HCT116 (cell line): ENCODE measurements around the gene LCA5L. TPM values are rescaled to one million over a fixed set of nuclear protein-coding genes. Genes with fewer than 3 reads are reported as not detected.

Source experiments
- ATAC-seq: fragments of 200-7000 bp; cut with Tn5 transposase; 2 replicates; pipeline ENCODE4 v1.9.1; 2020; ENCODE audit warnings: mild to moderate bottlenecking, moderate library complexity
- BruUV-seq: library from RNA; stranded (reverse); fragments of 400-500 nt; replicated peaks from 2 replicates; lab custom pipeline; 2021; lab: Mats Ljungman, UMichigan
- CTCF ChIA-PET: fragments of 300-600 bp; sonication (Branson Sonifier 250); formaldehyde crosslinking; loops from one replicate; lab custom pipeline; 2021; ENCODE audit warnings: antibody characterized with exemption; lab: Charles Lee
- POLR2A ChIA-PET: fragments of 300-600, 350-600 bp; sonication (Branson Sonifier 250); formaldehyde crosslinking; loops from one replicate; lab custom pipeline; 2021; ENCODE audit warnings: antibody characterized with exemption; lab: Charles Lee
- RAD21 ChIA-PET, 2 experiments: fragments of 300-600 bp; sonication (Branson Sonifier 250); formaldehyde crosslinking; loops; one replicate each; lab custom pipeline; 2023; ENCODE audit warnings: low total read pairs in 2 of 2; ENCODE audit not compliant: uncharacterized antibody in 2 of 2, unreplicated experiment in 2 of 2, low non-redundant PET in 1 of 2; lab: Charles Lee
- DNase-seq: peaks from one replicate; pipeline ENCODE4 v3.0.0-alpha.2; 2010; ENCODE audit warnings: low read depth, low spot score
- H2AFZ ChIP-seq: fragments of 200-600 bp; shearing (Covaris generic), sonication (generic); 2 replicates; pipeline ENCODE4 v1.6.1; 2017; ENCODE audit warnings: low read depth, mixed run types, mixed read lengths, antibody characterized with exemption, low read length; ENCODE audit not compliant: poor library complexity, severe bottlenecking
- H3K27ac ChIP-seq: 2 replicates; pipeline ENCODE4 v1.5.1; 2012; ENCODE audit warnings: low read depth, low read length
- H3K27me3 ChIP-seq: fragments of 200-600 bp; sonication (generic); 2 replicates; pipeline ENCODE4 v1.6.1; 2016; ENCODE audit warnings: mixed run types, low read length, mixed read lengths; ENCODE audit not compliant: insufficient read depth
- H3K36me3 ChIP-seq, 2 experiments: fragments of 200-500 bp in 1 of 2; fragments of 200-600 bp in 1 of 2; sonication (Bioruptor generic) in 1 of 2; sonication (generic) in 1 of 2; 2 replicates each; pipeline versions ENCODE4 v1.5.1 to v1.6.1; 2014 to 2016; ENCODE audit warnings: low read length in 2 of 2, inconsistent platforms in 1 of 2, mixed read lengths in 1 of 2, mixed run types in 1 of 2; ENCODE audit not compliant: insufficient read depth in 2 of 2, control insufficient read depth in 1 of 2
- H3K4me1 ChIP-seq, 2 experiments: fragments of 200-600 bp in 1 of 2; sonication (generic) in 1 of 2; 2 replicates each; pipeline versions ENCODE4 v1.5.1 to v1.6.1; 2012 to 2017; ENCODE audit warnings: low read length in 2 of 2, inconsistent platforms in 1 of 2, mild to moderate bottlenecking in 1 of 2, mixed read lengths in 1 of 2, mixed run types in 1 of 2, moderate library complexity in 1 of 2; ENCODE audit not compliant: insufficient read depth in 2 of 2, control insufficient read depth in 1 of 2
- H3K4me2 ChIP-seq: fragments of 200-600 bp; sonication (generic); 2 replicates; pipeline ENCODE4 v1.6.1; 2017; ENCODE audit warnings: mixed run types, low read length, mixed read lengths
- H3K4me3 ChIP-seq, 2 experiments: fragments of 200-600 bp in 1 of 2; sonication (generic) in 1 of 2; replicated peaks in 1 of 2; 2 replicates each; pipeline ENCODE4 v1.5.1; 2011 to 2016; ENCODE audit warnings: low read length in 2 of 2, control low read depth in 1 of 2, low read depth in 1 of 2, mild to moderate bottlenecking in 1 of 2, mixed read lengths in 1 of 2, mixed run types in 1 of 2
- H3K79me2 ChIP-seq: fragments of 200-600 bp; sonication (generic); 2 replicates; pipeline ENCODE4 v1.6.1; 2017; ENCODE audit warnings: mild to moderate bottlenecking, mixed run types, low read length, moderate library complexity, mixed read lengths; ENCODE audit not compliant: insufficient read depth
- H3K9ac ChIP-seq: fragments of 200-600 bp; sonication (generic); 2 replicates; pipeline ENCODE4 v1.6.1; 2016; ENCODE audit warnings: low read length, mixed read lengths
- H3K9me2 ChIP-seq: fragments of 200-600 bp; sonication (generic), shearing (Covaris generic); 2 replicates; pipeline ENCODE4 v1.6.1; 2017; ENCODE audit warnings: mixed run types, mild to moderate bottlenecking, moderate library complexity; ENCODE audit not compliant: insufficient read depth
- H3K9me3 ChIP-seq, 2 experiments: fragments of 200-500 bp in 1 of 2; fragments of 200-600 bp in 1 of 2; sonication (Bioruptor generic) in 1 of 2; sonication (generic) in 1 of 2; 2 replicates each; pipeline ENCODE4 v1.6.1; 2014 to 2017; ENCODE audit warnings: low read length in 2 of 2, mixed read lengths in 2 of 2, inconsistent platforms in 1 of 2, low read depth in 1 of 2, mild to moderate bottlenecking in 1 of 2, mixed run types in 1 of 2, moderate library complexity in 1 of 2; ENCODE audit not compliant: control insufficient read depth in 1 of 2, insufficient read depth in 1 of 2
- H4K20me1 ChIP-seq: fragments of 200-600 bp; sonication (generic), shearing (Covaris generic); 2 replicates; pipeline ENCODE4 v1.6.1; 2017; ENCODE audit warnings: mixed run types, mild to moderate bottlenecking, moderate library complexity; ENCODE audit not compliant: insufficient read depth
- ATF3 ChIP-seq: IDR thresholded peaks from 2 replicates; pipeline ENCODE4 v1.6.1; 2012
- CBX3 ChIP-seq: IDR thresholded peaks from 2 replicates; pipeline ENCODE4 v1.6.1; 2012; ENCODE audit warnings: low read depth
- CEBPB ChIP-seq: IDR thresholded peaks from 2 replicates; pipeline ENCODE4 v1.6.1; 2012; ENCODE audit warnings: low read depth
- CTCF ChIP-seq, 3 experiments: fragments of 200-600 bp in 1 of 3; sonication (generic) in 1 of 3; IDR thresholded peaks in 2 of 3; conservative IDR thresholded peaks in 1 of 3; 2 replicates each; pipeline ENCODE4 v1.5.1; 2012 to 2017; ENCODE audit warnings: low read depth in 2 of 3, low read length in 2 of 3, antibody characterized with exemption in 1 of 3, borderline replicate concordance in 1 of 3, control low read depth in 1 of 3, mild to moderate bottlenecking in 1 of 3, mixed read lengths in 1 of 3, mixed run types in 1 of 3, moderate library complexity in 1 of 3; ENCODE audit not compliant: insufficient read depth in 1 of 3
- EZH2 ChIP-seq: fragments of 200-600 bp; sonication (generic); IDR thresholded peaks from 2 replicates; pipeline ENCODE4 v1.6.1; 2017; ENCODE audit warnings: antibody characterized with exemption, mixed run types
- EZH2phosphoT487 ChIP-seq: fragments of 200-600 bp; IDR thresholded peaks from 2 replicates; pipeline ENCODE4 v1.6.1; 2018; ENCODE audit warnings: antibody characterized with exemption, borderline replicate concordance
- FOSL1 ChIP-seq: IDR thresholded peaks from 2 replicates; pipeline ENCODE4 v1.6.1; 2012; ENCODE audit warnings: low read depth
- JUND ChIP-seq: IDR thresholded peaks from 2 replicates; pipeline ENCODE4 v1.6.1; 2012
- POLR2A ChIP-seq: IDR thresholded peaks from 2 replicates; pipeline ENCODE4 v1.7.0; 2011; ENCODE audit warnings: borderline replicate concordance; ENCODE audit not compliant: insufficient read depth, insufficient read length; ENCODE audit errors: extremely low read depth
- POLR2AphosphoS5 ChIP-seq: IDR thresholded peaks from 2 replicates; pipeline ENCODE4 v1.6.1; 2011; ENCODE audit warnings: mild to moderate bottlenecking, low read depth, low read length, moderate library complexity
- RAD21 ChIP-seq: IDR thresholded peaks from 2 replicates; pipeline ENCODE4 v1.6.1; 2012; ENCODE audit warnings: low read depth, mild to moderate bottlenecking
- SP1 ChIP-seq: IDR thresholded peaks from 2 replicates; pipeline ENCODE4 v1.6.1; 2012; ENCODE audit warnings: low read depth
- SRF ChIP-seq: IDR thresholded peaks from 2 replicates; pipeline ENCODE4 v1.6.1; 2012; ENCODE audit warnings: low read depth
- TCF7L2 ChIP-seq: IDR thresholded peaks from 2 replicates; pipeline ENCODE4 v1.7.0; 2011; ENCODE audit warnings: borderline replicate concordance, inconsistent platforms; ENCODE audit not compliant: insufficient read depth, insufficient read length; ENCODE audit errors: extremely low read depth
- YY1 ChIP-seq: IDR thresholded peaks from 2 replicates; pipeline ENCODE4 v1.6.1; 2011; ENCODE audit warnings: low read length, low read depth, moderate library complexity, mild to moderate bottlenecking; ENCODE audit not compliant: insufficient replicate concordance; ENCODE audit errors: extremely low read depth
- ZBTB33 ChIP-seq: IDR thresholded peaks from 2 replicates; pipeline ENCODE4 v1.6.1; 2011; ENCODE audit warnings: mild to moderate bottlenecking, low read length, moderate library complexity; ENCODE audit not compliant: insufficient replicate concordance; ENCODE audit errors: extremely low read depth
- ZFX ChIP-seq: fragments of 450-650 bp; IDR thresholded peaks from 2 replicates; pipeline ENCODE4 v1.6.1; 2017
- ZNF274 ChIP-seq: fragments of 200-500 bp; sonication (Bioruptor generic); IDR thresholded peaks from 2 replicates; pipeline ENCODE4 v1.6.1; 2014; ENCODE audit warnings: mild to moderate bottlenecking, low read depth, low read length, inconsistent platforms
- intact Hi-C: fragments of 100-400 bp; cut with micrococcal nuclease; formaldehyde crosslinking; loops from 2 replicates; pipeline ENCODE4 v1.10.0; 2022
- total RNA-seq: library from RNA; stranded (reverse); gene quantifications from one replicate; pipeline ENCODE4 v1.2.1, GENCODE V29; 2021; ENCODE audit not compliant: unreplicated experiment

The LCA5L gene
- total RNA-seq, 1 experiment from 2014 or later: 1.9 TPM

- H4K20me1 ChIP-seq: no peaks in the 10 kb centered on the region
- H3K4me2 ChIP-seq: no peak overlapping the region
- POLR2A ChIA-PET: no interaction called here
- intact Hi-C loops: no loop called here
- H3K9me3 ChIP-seq: no peaks in the 10 kb centered on the region
- H3K4me3 ChIP-seq: no peak overlapping the region
- no TSS peak for BruUV-seq
- DNase-seq: no peak
- RAD21 ChIA-PET: no interaction called here
- H3K27me3 ChIP-seq: no peaks in the 10 kb centered on the region
- H3K9me2 ChIP-seq: no peaks in the 10 kb centered on the region
- TF ChIP-seq ZFX: no peak
- TF ChIP-seq FOSL1: no peak
- TF ChIP-seq YY1: no peak
- no peak for TF ChIP-seq ATF3
- TF ChIP-seq SP1: no peak
- TF ChIP-seq EZH2: no peak
- TF ChIP-seq TCF7L2: no peak
- no peak for TF ChIP-seq CTCF (IDR thresholded peaks at IDR 0.05 in 2 of 3, conservative IDR thresholded peaks at IDR 0.05 in 1 of 3; ENCODE audit: borderline replicate concordance in 1 of 3, insufficient read depth in 1 of 3, low read depth in 2 of 3, low read length in 2 of 3)
- no peak for TF ChIP-seq POLR2AphosphoS5
- no peak for TF ChIP-seq POLR2A
- no peak for TF ChIP-seq ZNF274
- no peak for TF ChIP-seq ZBTB33
- no peak for TF ChIP-seq SRF
- TF ChIP-seq RAD21: no peak
- no peak for TF ChIP-seq JUND
- TF ChIP-seq CEBPB: no peak
- no peak for TF ChIP-seq EZH2phosphoT487
- TF ChIP-seq CBX3: no peak
- TF ChIP-seq, all 23 proteins: peak for 0
- no peaks in the 10 kb centered on the region for H3K36me3 ChIP-seq
- ATAC-seq: no peak
- H3K4me1 ChIP-seq: peaks cover 0 to 3% of the 10 kb centered on the region in 2 experiments; a peak in 1 of 4 replicates
- H3K79me2 ChIP-seq: no peaks in the 10 kb centered on the region
- H2AFZ ChIP-seq: no peak overlapping the region
- H3K27ac ChIP-seq: no peak overlapping the region
- H3K9ac ChIP-seq: no peak overlapping the region
- CTCF ChIA-PET: no interaction called here
These were observed 9.5 kb upstream of the LCA5L start for GRCh38 chr21:39454949-39455668.
